EH (cell line): ENCODE data around the gene GTF3A.

ENCODE experiments used
- DNase-seq: peaks from one replicate; pipeline ENCODE4 v3.0.0-alpha.2; 2015; ENCODE audit warnings: low read depth

Gene GTF3A

GRCh38 chr13:27405546-27406134, 18.8 kb upstream of the GTF3A start:
- DNase-seq, result no peak

- DNase-seq, result peak; percentile 53
Observed at GRCh38 chr13:27406178-27406939, 18.1 kb upstream of the GTF3A start.

GRCh38 chr13:27408074-27408473, 16.3 kb upstream of the GTF3A start:
- no peak for DNase-seq

GRCh38 chr13:27409013-27409412, 15.4 kb upstream of the GTF3A start:
- DNase-seq, result no peak

- no peak for DNase-seq
Observed at GRCh38 chr13:27411341-27411740, 13.1 kb upstream of the GTF3A start.

GRCh38 chr13:27415116-27415515, 9.3 kb upstream of the GTF3A start:
- DNase-seq, result no peak

- peak; percentile 34 for DNase-seq
Observed at GRCh38 chr13:27419328-27419727, 5.1 kb upstream of the GTF3A start.

- no peak for DNase-seq
Observed at GRCh38 chr13:27421101-27421871, 3.1 kb upstream of the GTF3A start.

- DNase-seq, result no peak
Observed at GRCh38 chr13:27423333-27423732, 1.1 kb upstream of the GTF3A start.

GRCh38 chr13:27425158-27425917, 919 bp downstream of the GTF3A start:
- no peak for DNase-seq

- DNase-seq, result peak; percentile 84
Observed at GRCh38 chr13:27425918-27426630, 1.7 kb downstream of the GTF3A start.

- no peak for DNase-seq
Observed at GRCh38 chr13:27427641-27428040, 3.2 kb downstream of the GTF3A start.

- no peak for DNase-seq
Observed at GRCh38 chr13:27428160-27428559, 3.7 kb downstream of the GTF3A start.

GRCh38 chr13:27432180-27432579, 7.8 kb downstream of the GTF3A start:
- DNase-seq, result no peak

GRCh38 chr13:27432611-27433210, 8.3 kb downstream of the GTF3A start:
- DNase-seq, result no peak

GRCh38 chr13:27437126-27437525, 12.7 kb downstream of the GTF3A start:
- no peak for DNase-seq

- DNase-seq, result no peak
Observed at GRCh38 chr13:27440408-27440807, 16.0 kb downstream of the GTF3A start.

GRCh38 chr13:27442071-27442647, 17.7 kb downstream of the GTF3A start:
- peak; percentile 10 for DNase-seq

- no peak for DNase-seq
Observed at GRCh38 chr13:27442797-27443196, 18.4 kb downstream of the GTF3A start.

GRCh38 chr13:27446986-27447583, 22.7 kb downstream of the GTF3A start:
- DNase-seq, result no peak
